IPS-18c (cell line): ENCODE measurements around the gene ABCA2.

ENCODE experiments used
- H3K4me3 ChIP-seq: 2 replicates; pipeline ENCODE4 v1.7.0; 2013; ENCODE audit warnings: low read depth, mild to moderate bottlenecking, low read length, moderate library complexity; ENCODE audit not compliant: insufficient read depth
- H3K9me3 ChIP-seq: one replicate; pipeline ENCODE4 v1.6.1; 2013; ENCODE audit warnings: mild to moderate bottlenecking, low read length, moderate library complexity; ENCODE audit not compliant: control insufficient read depth, insufficient read depth

Gene ABCA2

GRCh38 chr9:137026828-137027227, 1.2 kb downstream of the ABCA2 start:
- no peak overlapping the region for H3K4me3 ChIP-seq

GRCh38 chr9:137026384-137026783, 1.7 kb downstream of the ABCA2 start:
- Histone ChIP-seq H3K4me3 (no peak overlapping the region), H3K9me3 (no peaks in the 10 kb centered on the region)

More at GRCh38 chr9:137026828-137027227, 1.2 kb downstream of the ABCA2 start:
- H3K9me3 ChIP-seq = no peaks in the 10 kb centered on the region

- no peak overlapping the region for H3K4me3 ChIP-seq
- H3K9me3 ChIP-seq = no peaks in the 10 kb centered on the region
Observed at GRCh38 chr9:137025517-137025966, 2.5 kb downstream of the ABCA2 start.

GRCh38 chr9:137023583-137023991, 4.5 kb downstream of the ABCA2 start:
- Histone ChIP-seq H3K4me3 (no peak overlapping the region), H3K9me3 (no peaks in the 10 kb centered on the region)

GRCh38 chr9:137023157-137023556, 4.9 kb downstream of the ABCA2 start:
- no peaks in the 10 kb centered on the region for H3K9me3 ChIP-seq
- no peak overlapping the region for H3K4me3 ChIP-seq

GRCh38 chr9:137022662-137023008, 5.4 kb downstream of the ABCA2 start:
- H3K9me3 ChIP-seq = no peaks in the 10 kb centered on the region

GRCh38 chr9:137021979-137022661, 5.9 kb downstream of the ABCA2 start:
- Histone ChIP-seq H3K4me3 (no peak overlapping the region), H3K9me3 (no peaks in the 10 kb centered on the region)

More at GRCh38 chr9:137022662-137023008, 5.4 kb downstream of the ABCA2 start:
- no peak overlapping the region for H3K4me3 ChIP-seq

GRCh38 chr9:137021568-137021978, 6.5 kb downstream of the ABCA2 start:
- Histone ChIP-seq H3K4me3 (no peak overlapping the region), H3K9me3 (no peaks in the 10 kb centered on the region)

- no peak overlapping the region for H3K4me3 ChIP-seq
- H3K9me3 ChIP-seq = no peaks in the 10 kb centered on the region
Observed at GRCh38 chr9:137020771-137021567, 7.1 kb downstream of the ABCA2 start.

GRCh38 chr9:137019891-137020683, 8.0 kb downstream of the ABCA2 start:
- H3K4me3 ChIP-seq = no peak overlapping the region
- H3K9me3 ChIP-seq = no peaks in the 10 kb centered on the region

- Histone ChIP-seq H3K4me3 (no peak overlapping the region), H3K9me3 (no peaks in the 10 kb centered on the region)
Observed at GRCh38 chr9:137018761-137019559, 9.1 kb downstream of the ABCA2 start.

GRCh38 chr9:137017791-137018497, 10.1 kb downstream of the ABCA2 start:
- Histone ChIP-seq H3K4me3 (no peak overlapping the region), H3K9me3 (no peaks in the 10 kb centered on the region)

- H3K4me3 ChIP-seq = no peak overlapping the region
- H3K9me3 ChIP-seq = no peaks in the 10 kb centered on the region
Observed at GRCh38 chr9:137017071-137017470, 11.0 kb downstream of the ABCA2 start.

- Histone ChIP-seq H3K4me3 (no peak overlapping the region), H3K9me3 (no peaks in the 10 kb centered on the region)
Observed at GRCh38 chr9:137016436-137016835, 11.6 kb downstream of the ABCA2 start.

- no peaks in the 10 kb centered on the region for H3K9me3 ChIP-seq
Observed at GRCh38 chr9:137015976-137016375, 12.1 kb downstream of the ABCA2 start.

GRCh38 chr9:137015540-137015930, 12.5 kb downstream of the ABCA2 start:
- Histone ChIP-seq H3K9me3 (no peaks in the 10 kb centered on the region), H3K4me3 (no peak overlapping the region)

More at GRCh38 chr9:137015976-137016375, 12.1 kb downstream of the ABCA2 start:
- H3K4me3 ChIP-seq = no peak overlapping the region
